AG10803 (cell line): ENCODE data around the gene GOLT1A.
A peak's percentile ranks its signal among the peaks of the same experiment; 100 is the strongest.

Experiments
- DNase-seq: peaks from one replicate; pipeline ENCODE4 v3.0.0; 2010; ENCODE audit warnings: low read depth
- H3K4me3 ChIP-seq: 2 replicates; pipeline ENCODE4 v1.5.1; 2011; ENCODE audit warnings: mild to moderate bottlenecking, low read length, control low read depth
- CTCF ChIP-seq: conservative IDR thresholded peaks from 2 replicates; pipeline ENCODE4 v1.5.1; 2011; ENCODE audit warnings: mild to moderate bottlenecking, low read length, control low read depth, inconsistent platforms

Gene GOLT1A

GRCh38 chr1:204197068-204197467 lies 16.7 kb downstream of the GOLT1A start:
- DNase-seq = no peak
- no peak for TF ChIP-seq CTCF
- no peak overlapping the region for H3K4me3 ChIP-seq

GRCh38 chr1:204196068-204196795 lies 17.6 kb downstream of the GOLT1A start, which contains the start of gene KISS1:
Gene KISS1 (minus strand): TSS chr1:204196491. CDS start chr1:204192876, 3,615 bp downstream.
- TF ChIP-seq CTCF = no peak
- H3K4me3 ChIP-seq = no peak within 1 kb of the TSS
- DNase-seq = no peak

- DNase-seq = no peak
- no peak overlapping the region for H3K4me3 ChIP-seq
These were observed 19.0 kb downstream of the GOLT1A start for GRCh38 chr1:204194771-204195170.

GRCh38 chr1:204194080-204194479 lies 19.7 kb downstream of the GOLT1A start:
- H3K4me3 ChIP-seq = no peak overlapping the region
- TF ChIP-seq CTCF = no peak
- DNase-seq = no peak

More at GRCh38 chr1:204194771-204195170, 19.0 kb downstream of the GOLT1A start:
- TF ChIP-seq CTCF = no peak

- H3K4me3 ChIP-seq = no peak overlapping the region
- no peak for TF ChIP-seq CTCF
- DNase-seq = peak; percentile 18
These were observed 21.0 kb downstream of the GOLT1A start for GRCh38 chr1:204192589-204193352.

- no peak for DNase-seq
- no peak overlapping the region for H3K4me3 ChIP-seq
- TF ChIP-seq CTCF = no peak
These were observed 21.7 kb downstream of the GOLT1A start for GRCh38 chr1:204192046-204192445.

- no peak for DNase-seq
- H3K4me3 ChIP-seq = no peak overlapping the region
- no peak for TF ChIP-seq CTCF
These were observed 22.3 kb downstream of the GOLT1A start for GRCh38 chr1:204191456-204191855.
